GM12801 (cell line): ENCODE results near the gene PLAC9.

ENCODE experiments used
- TF ChIP-seq, protein P1 (sequence below): IDR thresholded peaks from one replicate; pipeline ENCODE4 v1.5.1; 2011; ENCODE audit warnings: control low read depth; ENCODE audit not compliant: insufficient read length; ENCODE audit errors: extremely low read depth

The PLAC9 gene

DNA sequence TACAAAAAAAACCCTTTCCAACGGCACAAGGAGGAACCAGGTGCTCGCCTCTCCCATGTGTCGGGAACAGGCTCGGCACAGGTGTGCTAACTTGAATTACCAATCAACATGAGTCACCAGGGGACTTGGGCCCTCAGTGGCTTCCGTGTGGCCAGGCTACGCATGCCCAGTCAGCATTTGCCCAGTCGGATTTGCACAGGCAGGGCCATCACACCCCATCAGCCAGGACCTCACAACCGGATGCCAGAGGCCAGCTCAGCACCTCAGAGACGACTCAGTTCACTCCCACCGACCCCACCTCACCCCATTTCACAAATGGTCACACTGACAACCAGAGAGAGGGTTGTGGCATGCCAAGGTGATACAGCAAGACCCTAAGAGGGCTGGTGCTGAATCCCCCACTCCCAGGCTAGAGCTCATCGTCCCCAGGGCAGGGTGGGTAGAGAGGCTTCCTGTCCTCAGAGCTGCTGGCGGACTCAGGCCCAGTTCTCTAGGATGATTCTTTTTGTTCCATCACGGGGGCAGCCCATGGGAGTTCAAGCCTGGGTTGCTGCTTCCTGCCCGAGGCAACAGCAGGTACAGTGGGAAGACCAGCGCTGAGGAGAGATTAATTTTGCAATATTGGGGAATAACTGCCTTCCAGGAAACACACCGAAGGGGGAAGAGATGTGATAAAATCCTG is 59.2 kb downstream of the PLAC9 start:
- TF ChIP-seq, protein P1, sequence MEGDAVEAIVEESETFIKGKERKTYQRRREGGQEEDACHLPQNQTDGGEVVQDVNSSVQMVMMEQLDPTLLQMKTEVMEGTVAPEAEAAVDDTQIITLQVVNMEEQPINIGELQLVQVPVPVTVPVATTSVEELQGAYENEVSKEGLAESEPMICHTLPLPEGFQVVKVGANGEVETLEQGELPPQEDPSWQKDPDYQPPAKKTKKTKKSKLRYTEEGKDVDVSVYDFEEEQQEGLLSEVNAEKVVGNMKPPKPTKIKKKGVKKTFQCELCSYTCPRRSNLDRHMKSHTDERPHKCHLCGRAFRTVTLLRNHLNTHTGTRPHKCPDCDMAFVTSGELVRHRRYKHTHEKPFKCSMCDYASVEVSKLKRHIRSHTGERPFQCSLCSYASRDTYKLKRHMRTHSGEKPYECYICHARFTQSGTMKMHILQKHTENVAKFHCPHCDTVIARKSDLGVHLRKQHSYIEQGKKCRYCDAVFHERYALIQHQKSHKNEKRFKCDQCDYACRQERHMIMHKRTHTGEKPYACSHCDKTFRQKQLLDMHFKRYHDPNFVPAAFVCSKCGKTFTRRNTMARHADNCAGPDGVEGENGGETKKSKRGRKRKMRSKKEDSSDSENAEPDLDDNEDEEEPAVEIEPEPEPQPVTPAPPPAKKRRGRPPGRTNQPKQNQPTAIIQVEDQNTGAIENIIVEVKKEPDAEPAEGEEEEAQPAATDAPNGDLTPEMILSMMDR, result no peak

DNA sequence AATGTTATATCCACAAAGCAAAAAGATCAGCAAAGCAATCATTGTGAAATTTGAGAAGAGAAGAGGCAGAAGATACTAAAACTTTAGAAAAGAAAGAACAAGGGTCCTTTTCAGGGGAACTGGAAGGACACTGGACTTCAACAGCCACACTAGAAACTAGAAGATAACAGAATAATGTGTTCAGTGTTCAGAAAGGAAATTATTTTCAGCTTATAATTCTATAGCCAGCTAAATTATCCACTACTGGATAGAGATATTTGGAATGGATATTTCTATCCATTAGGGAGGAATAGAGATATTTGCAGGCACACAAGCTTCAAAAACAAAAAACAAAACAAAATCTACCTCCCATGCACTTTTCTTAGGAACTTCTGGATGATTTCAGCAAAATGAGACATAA is 60.0 kb downstream of the PLAC9 start:
- TF ChIP-seq, protein P1, result no peak

DNA sequence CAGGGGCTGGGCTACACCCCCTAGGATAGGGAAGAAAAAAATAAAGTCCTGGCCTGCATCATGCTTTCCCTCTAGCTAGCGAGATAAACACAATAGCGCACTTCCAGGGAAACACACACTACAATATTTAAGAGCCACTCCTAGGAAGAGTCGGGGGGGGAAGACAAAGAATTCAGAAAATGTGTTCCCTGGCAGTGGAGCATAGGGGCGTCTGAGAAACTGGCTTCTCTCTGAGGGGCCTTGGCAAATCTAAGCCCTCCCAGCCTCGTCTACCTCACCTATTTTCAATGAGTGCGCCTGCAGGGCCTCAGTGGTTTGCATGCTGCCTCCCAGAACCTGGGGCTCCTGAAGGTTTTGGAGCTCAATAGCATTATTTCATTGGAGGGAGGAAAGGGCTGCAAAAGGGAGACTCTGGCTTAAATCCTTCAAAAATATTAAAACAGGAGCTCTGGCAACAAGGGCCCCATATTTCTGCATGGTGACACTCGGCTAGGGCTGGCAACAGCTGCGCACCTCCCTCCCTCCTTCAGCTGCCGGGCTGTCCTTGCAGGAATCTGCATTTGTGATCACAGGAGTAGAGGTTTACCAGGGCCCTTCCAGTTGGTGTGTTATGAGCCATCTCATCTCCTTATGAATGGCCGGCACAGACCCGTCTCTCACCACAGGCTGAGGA is 62.0 kb downstream of the PLAC9 start:
- TF ChIP-seq, protein P1, result no peak
